ENCODE data around the gene RNF39.

The RNF39 gene

DNA sequence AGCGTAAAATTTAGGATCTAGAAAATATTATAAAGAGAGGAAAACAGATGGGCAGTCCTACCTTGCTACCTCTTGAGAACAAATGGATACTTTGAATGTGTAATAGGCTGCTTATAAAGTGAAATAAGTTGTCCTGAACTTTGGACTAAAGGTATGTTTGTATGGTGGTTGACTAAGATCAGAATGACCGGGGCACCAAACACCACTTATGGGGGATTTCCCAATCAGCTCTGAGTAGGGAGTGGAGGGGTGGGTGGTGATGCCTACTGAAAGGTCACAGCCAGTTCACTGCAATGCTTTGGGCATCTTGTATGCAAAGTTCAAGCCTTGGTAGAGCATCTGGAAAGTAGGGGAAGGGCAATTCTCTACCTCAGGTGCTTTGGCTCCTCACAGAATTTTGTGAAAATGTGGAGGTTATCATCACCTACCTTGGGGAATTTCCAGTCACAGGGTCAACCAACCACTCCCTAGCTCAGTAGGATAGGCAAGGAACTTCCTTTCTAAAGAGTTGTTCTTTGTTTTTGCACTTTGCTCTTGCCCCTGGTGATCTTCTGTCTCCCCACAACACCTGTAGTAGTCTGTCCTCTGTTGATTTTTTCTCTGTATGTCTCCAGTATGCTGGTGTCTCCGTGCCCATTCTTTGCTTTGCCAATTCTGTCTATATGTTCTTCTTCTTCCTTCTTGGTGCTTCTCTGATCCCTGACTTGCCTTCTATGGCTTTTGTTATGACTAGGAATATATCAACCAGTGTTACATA lies 37.6 kb upstream of the RNF39 start, which contains the start of gene TRIM31:
TSS of gene TRIM31 (minus strand) at position 88 of the 757 bp plus-strand sequence. CDS start 285 bp downstream, outside the sequence.
- TF ChIP-seq ZNF384 (IDR thresholded peaks at IDR 0.05), result no peak
- TF ChIP-seq, protein P1, sequence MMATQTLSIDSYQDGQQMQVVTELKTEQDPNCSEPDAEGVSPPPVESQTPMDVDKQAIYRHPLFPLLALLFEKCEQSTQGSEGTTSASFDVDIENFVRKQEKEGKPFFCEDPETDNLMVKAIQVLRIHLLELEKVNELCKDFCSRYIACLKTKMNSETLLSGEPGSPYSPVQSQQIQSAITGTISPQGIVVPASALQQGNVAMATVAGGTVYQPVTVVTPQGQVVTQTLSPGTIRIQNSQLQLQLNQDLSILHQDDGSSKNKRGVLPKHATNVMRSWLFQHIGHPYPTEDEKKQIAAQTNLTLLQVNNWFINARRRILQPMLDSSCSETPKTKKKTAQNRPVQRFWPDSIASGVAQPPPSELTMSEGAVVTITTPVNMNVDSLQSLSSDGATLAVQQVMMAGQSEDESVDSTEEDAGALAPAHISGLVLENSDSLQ (IDR thresholded peaks at IDR 0.05), result no peak
- TF ChIP-seq SP1 (IDR thresholded peaks at IDR 0.05), result no peak
- no peak for TF ChIP-seq ELF4 (IDR thresholded peaks at IDR 0.05)
- TF ChIP-seq CTBP1 (IDR thresholded peaks at IDR 0.05; ENCODE audit: borderline replicate concordance), result no peak
- no peak for TF ChIP-seq FOXK2 (IDR thresholded peaks at IDR 0.05)
- TF ChIP-seq FOXM1 (IDR thresholded peaks at IDR 0.05; ENCODE audit: borderline replicate concordance), result no peak
- no peak for TF ChIP-seq HDGF (IDR thresholded peaks at IDR 0.05; ENCODE audit: borderline replicate concordance)
- no peak for TF ChIP-seq NFRKB (IDR thresholded peaks at IDR 0.05)
- TF ChIP-seq LEF1 (IDR thresholded peaks at IDR 0.05; ENCODE audit: borderline replicate concordance), result no peak
- ChIA-PET POLR2A (interaction anchor here (1.4 kb wide), 1 partner anchor 52 kb away, joined by 3 read pairs; the partner anchor contains the start of gene POLR1H), CTCF (interaction anchor here (0.7 to 0.9 kb wide), 2 partner anchors 13 to 18 kb away, joined by 3 read pairs; no protein-coding TSS in a partner anchor)
- DNase-seq (ENCODE audit: extremely low spot score), result no peak

DNA sequence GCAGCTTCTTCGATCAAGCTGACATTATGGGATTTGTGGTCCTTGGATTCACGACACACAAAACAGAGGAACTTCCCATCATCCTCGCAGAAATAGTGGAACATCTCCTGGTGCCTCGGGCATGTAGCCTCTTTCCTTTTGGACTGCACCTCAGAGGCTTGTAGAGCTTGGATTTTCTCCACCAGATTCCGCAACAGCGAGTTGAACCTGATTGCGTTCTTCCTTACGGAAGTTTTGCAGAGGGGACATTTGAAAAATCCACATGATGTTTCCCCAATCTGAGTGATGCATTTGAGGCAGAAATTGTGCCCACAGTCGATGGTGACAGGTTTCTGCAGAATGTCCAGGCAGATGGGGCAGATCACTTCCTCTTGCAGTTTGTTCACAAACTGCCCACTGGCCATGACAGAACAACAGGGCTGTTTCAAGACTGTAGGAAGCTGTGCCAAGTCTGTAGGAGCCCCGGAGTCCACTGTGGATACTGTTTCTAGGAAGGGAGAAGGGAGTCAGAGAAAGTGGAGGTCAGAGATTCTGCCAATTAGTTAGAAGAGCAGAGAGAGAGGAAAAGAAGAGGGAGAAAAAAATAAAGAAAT lies 36.9 kb upstream of the RNF39 start:
- POLR2A ChIA-PET, result interaction anchor here (1.4 kb wide), 1 partner anchor 51 kb away, joined by 3 read pairs; the partner anchor contains the start of gene POLR1H
- CTCF ChIA-PET, result interaction anchor here (0.9 to 1.0 kb wide), 2 partner anchors 19 kb away, joined by 3 read pairs; no protein-coding TSS in a partner anchor
- TF ChIP-seq ZNF384 (IDR thresholded peaks at IDR 0.05) (no peak), FOXA1 (IDR thresholded peaks at IDR 0.05) (no peak), CTBP1 (IDR thresholded peaks at IDR 0.05; ENCODE audit: borderline replicate concordance) (no peak), FOXK2 (IDR thresholded peaks at IDR 0.05) (no peak), LEF1 (IDR thresholded peaks at IDR 0.05; ENCODE audit: borderline replicate concordance) (no peak), HDGF (IDR thresholded peaks at IDR 0.05; ENCODE audit: borderline replicate concordance) (no peak), FOXM1 (IDR thresholded peaks at IDR 0.05; ENCODE audit: borderline replicate concordance) (no peak), ELF4 (IDR thresholded peaks at IDR 0.05) (no peak), SP1 (IDR thresholded peaks at IDR 0.05) (no peak), ARNT (IDR thresholded peaks at IDR 0.05) (no peak), BHLHE40 (IDR thresholded peaks at IDR 0.05; ENCODE audit: borderline replicate concordance) (no peak), TARDBP (IDR thresholded peaks at IDR 0.05) (no peak)
- TF ChIP-seq, protein P1 (IDR thresholded peaks at IDR 0.05), result no peak
- no peak for DNase-seq (ENCODE audit: extremely low spot score)

DNA sequence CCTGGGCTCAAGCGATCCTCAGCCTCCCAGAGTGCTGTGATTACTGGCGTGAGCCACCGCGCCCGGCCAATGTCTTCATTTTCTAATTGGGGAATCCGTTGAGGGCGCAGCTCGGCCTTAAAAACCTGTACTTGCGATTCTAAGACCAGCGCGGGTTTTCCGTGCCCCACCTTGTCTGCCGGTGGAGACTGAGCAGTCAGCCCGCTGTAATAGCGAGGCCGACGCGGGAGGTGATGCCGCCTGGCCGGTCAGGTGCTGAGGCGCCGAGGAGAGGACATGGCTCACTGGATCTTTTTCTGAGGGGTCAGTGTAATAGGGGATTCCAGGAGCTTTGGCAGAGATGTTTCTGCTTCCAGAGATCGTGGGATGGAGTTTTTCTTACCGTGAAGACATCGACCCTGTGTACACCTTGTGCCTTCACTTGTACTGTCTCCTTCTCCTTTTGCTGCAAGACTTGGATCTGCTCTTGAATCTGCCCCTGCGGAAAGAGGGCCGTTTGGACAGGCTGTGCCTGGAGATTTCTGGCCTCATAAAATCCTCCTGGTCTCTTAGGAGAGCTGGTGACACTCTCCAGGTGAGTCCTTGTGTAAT lies 35.8 kb upstream of the RNF39 start:
- CTCF ChIA-PET, result interaction anchor here (1.0 to 1.7 kb wide), 2 partner anchors 19 to 20 kb away, joined by 3 to 5 read pairs; no protein-coding TSS in a partner anchor
- no peak for TF ChIP-seq TARDBP (IDR thresholded peaks at IDR 0.05)
- POLR2A ChIA-PET, result interaction anchor here (0.8 to 1.0 kb wide), 2 partner anchors 8 to 10 kb away, joined by 3 read pairs; no protein-coding TSS in a partner anchor
- DNase-seq (ENCODE audit: extremely low spot score), result no peak

DNA sequence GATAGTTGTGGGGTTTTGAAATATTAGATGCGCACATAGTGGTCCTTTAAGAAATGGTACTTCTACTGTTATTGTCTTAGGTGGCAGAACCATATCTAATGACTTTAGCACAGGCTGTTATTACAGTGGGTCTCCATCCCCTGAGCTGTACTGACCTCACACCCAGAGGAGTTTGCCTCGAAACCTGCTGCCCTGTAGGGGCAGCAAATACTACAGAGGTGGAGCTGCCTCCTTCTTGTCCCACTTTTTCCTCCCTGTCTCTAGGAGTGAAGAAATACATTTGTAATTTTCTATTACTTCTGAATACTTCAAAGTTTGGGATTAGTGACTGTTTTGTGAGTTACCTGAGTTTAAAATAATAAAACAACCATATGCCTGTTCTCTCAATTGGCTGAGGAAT lies 29.1 kb upstream of the RNF39 start:
- no peak for DNase-seq (ENCODE audit: extremely low spot score)
- CTCF ChIA-PET, result interaction anchor here (4.0 kb wide), 1 partner anchor 25 kb away, joined by 66 read pairs; no protein-coding TSS in a partner anchor
- TF ChIP-seq, protein P1 (IDR thresholded peaks at IDR 0.05), result no peak
- TF ChIP-seq TARDBP (IDR thresholded peaks at IDR 0.05) (no peak), ARNT (IDR thresholded peaks at IDR 0.05) (no peak), FOXK2 (IDR thresholded peaks at IDR 0.05) (no peak), LEF1 (IDR thresholded peaks at IDR 0.05; ENCODE audit: borderline replicate concordance) (no peak), HDGF (IDR thresholded peaks at IDR 0.05; ENCODE audit: borderline replicate concordance) (no peak), FOXA1 (IDR thresholded peaks at IDR 0.05) (no peak), NFRKB (IDR thresholded peaks at IDR 0.05) (no peak)
- POLR2A ChIA-PET, result interaction anchor here (0.7 to 2.6 kb wide), 4 partner anchors 18 to 43 kb away, joined by 3 to 22 read pairs (median 10); partner anchors contain the start of genes POLR1H and PPP1R11

DNA sequence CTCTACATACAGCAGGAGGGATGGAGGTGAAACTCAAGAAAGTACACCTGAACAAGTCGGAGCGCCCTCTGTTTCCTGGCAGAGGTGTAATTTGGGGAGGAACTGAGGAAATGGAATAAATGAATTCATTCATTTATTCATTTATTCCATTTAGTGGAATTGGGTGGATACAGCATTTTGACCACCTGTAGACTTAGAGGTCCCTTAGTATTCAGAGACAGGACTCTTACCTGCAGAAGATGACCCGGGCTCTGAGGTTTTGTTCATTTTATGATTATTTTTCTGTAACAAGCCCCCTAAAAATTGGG lies 28.3 kb upstream of the RNF39 start:
- ChIA-PET CTCF (interaction anchor here (1.1 to 4.0 kb wide), 8 partner anchors 14 to 102 kb away, joined by 3 to 66 read pairs (median 4); no protein-coding TSS in a partner anchor), POLR2A (interaction anchor here (0.6 to 2.6 kb wide), 8 partner anchors 8 to 109 kb away, joined by 3 to 22 read pairs (median 4); partner anchors contain the start of genes POLR1H and TRIM26)
- no peak for DNase-seq (ENCODE audit: extremely low spot score)
- TF ChIP-seq FOXM1 (IDR thresholded peaks at IDR 0.05; ENCODE audit: borderline replicate concordance), result no peak
- no peak for TF ChIP-seq L3MBTL2 (conservative IDR thresholded peaks at IDR 0.05)
- no peak for TF ChIP-seq ELF4 (IDR thresholded peaks at IDR 0.05)
